ENCODE measurements around the gene ZNF732.

DNA sequence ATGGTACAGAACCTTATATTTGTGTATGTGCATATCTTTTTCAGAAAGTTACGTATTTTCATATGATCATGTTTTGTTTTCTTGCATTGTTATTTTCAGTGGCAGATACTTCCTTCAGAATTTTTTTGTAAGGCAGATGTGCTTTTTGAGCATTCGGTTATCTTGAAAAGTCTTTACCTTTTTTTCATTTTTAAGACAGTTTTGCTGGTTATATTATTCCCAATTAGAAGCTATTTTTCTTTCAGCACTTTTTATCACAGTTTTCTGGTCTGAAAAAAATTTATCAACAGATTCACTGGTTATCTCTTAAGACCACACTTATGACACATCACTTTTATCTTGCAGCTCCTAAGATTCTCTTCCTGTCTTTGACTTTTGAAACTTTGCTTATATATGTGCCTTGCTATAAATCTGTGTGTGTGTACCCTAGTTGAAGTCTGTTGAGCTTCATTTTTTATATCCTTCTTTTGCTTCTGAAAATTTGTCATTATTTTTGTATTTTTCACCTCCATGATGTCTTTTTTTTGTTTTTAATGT lies 53.1 kb downstream of the ZNF732 start:
- TF ChIP-seq, protein P1, sequence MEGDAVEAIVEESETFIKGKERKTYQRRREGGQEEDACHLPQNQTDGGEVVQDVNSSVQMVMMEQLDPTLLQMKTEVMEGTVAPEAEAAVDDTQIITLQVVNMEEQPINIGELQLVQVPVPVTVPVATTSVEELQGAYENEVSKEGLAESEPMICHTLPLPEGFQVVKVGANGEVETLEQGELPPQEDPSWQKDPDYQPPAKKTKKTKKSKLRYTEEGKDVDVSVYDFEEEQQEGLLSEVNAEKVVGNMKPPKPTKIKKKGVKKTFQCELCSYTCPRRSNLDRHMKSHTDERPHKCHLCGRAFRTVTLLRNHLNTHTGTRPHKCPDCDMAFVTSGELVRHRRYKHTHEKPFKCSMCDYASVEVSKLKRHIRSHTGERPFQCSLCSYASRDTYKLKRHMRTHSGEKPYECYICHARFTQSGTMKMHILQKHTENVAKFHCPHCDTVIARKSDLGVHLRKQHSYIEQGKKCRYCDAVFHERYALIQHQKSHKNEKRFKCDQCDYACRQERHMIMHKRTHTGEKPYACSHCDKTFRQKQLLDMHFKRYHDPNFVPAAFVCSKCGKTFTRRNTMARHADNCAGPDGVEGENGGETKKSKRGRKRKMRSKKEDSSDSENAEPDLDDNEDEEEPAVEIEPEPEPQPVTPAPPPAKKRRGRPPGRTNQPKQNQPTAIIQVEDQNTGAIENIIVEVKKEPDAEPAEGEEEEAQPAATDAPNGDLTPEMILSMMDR (IDR thresholded peaks at IDR 0.05), result no peak
- no peak for TF ChIP-seq POLR2A (IDR thresholded peaks at IDR 0.05)

Data from heart left ventricle (tissue), 13 donors.